Right atrium auricular region (tissue), 2 donors: Measurements from ENCODE around the gene TCF7L2. TPM values are rescaled to one million over a fixed set of nuclear protein-coding genes. Genes with fewer than 3 reads are reported as not detected.

ENCODE experiments used
- DNase-seq: peaks from one replicate; pipeline ENCODE4 v3.0.0-alpha.2; 2019; ENCODE audit warnings: low spot score
- H3K27ac ChIP-seq, 2 donors: fragments of 200-600 bp; sonication (generic); 1 replicate in 1 of 2; 2 replicates in 1 of 2; pipeline ENCODE4 v1.5.1; 2016 to 2019
- H3K27me3 ChIP-seq, 2 donors: fragments of 200-600 bp; sonication (generic); one replicate each; pipeline versions ENCODE4 v1.5.1 to v1.6.0; 2017 to 2019
- H3K36me3 ChIP-seq: fragments of 200-600 bp; sonication (generic); one replicate; pipeline ENCODE4 v1.5.1; 2016
- H3K4me1 ChIP-seq, 2 donors: fragments of 200-600 bp; sonication (generic); one replicate each; pipeline versions ENCODE4 v1.5.1 to v1.6.0; 2017 to 2019
- H3K4me3 ChIP-seq, 2 donors: fragments of 200-600 bp; sonication (generic); 1 replicate in 1 of 2; 2 replicates in 1 of 2; pipeline ENCODE4 v1.5.1; 2017 to 2019; ENCODE audit warnings: mild to moderate bottlenecking in 1 of 2, moderate library complexity in 1 of 2
- H3K9me3 ChIP-seq, 2 donors: fragments of 200-600 bp; sonication (generic); one replicate each; pipeline ENCODE4 v1.5.1; 2019
- CTCF ChIP-seq, 2 donors: fragments of 200-600 bp; sonication (generic); IDR thresholded peaks; one replicate each; pipeline ENCODE4 v1.5.1; 2019; ENCODE audit warnings: antibody characterized with exemption in 2 of 2
- total RNA-seq, 2 donors: library from RNA; depleted of rRNA; stranded (reverse); fragments of >200 nt; gene quantifications; one replicate each; pipeline ENCODE4 v1.1.0, GENCODE V29; 2016

TCF7L2 gene
- total RNA-seq, 2 donors from 2014 or later: 8.5 to 11.3 TPM

- Histone ChIP-seq H3K36me3 (no peaks in the 10 kb centered on the region), H3K9me3 (no peaks in the 10 kb centered on the region), H3K4me1 (peaks cover 0 to 25% of the 10 kb centered on the region in 2 donors), H3K27ac (no peak overlapping the region), H3K27me3 (no peaks in the 10 kb centered on the region), H3K4me3 (no peak overlapping the region)
- no peak for TF ChIP-seq CTCF (IDR thresholded peaks at IDR 0.05)
- no peak for DNase-seq
These were observed 126.9 kb downstream of the TCF7L2 start for GRCh38 chr10:113076949-113077348.

GRCh38 chr10:113078282-113078907, 128.3 kb downstream of the TCF7L2 start:
- Histone ChIP-seq H3K27me3 (no peaks in the 10 kb centered on the region), H3K4me1 (peaks cover 0 to 21% of the 10 kb centered on the region in 2 donors)
- no peak for TF ChIP-seq CTCF (IDR thresholded peaks at IDR 0.05)

GRCh38 chr10:113080061-113080924, 130.2 kb downstream of the TCF7L2 start:
- H3K27ac ChIP-seq: no peak overlapping the region
- H3K4me1 ChIP-seq: peaks cover 0 to 5% of the 10 kb centered on the region in 2 donors
- no peak overlapping the region for H3K4me3 ChIP-seq
- no peak for DNase-seq
- H3K27me3 ChIP-seq: no peaks in the 10 kb centered on the region
- H3K9me3 ChIP-seq: no peaks in the 10 kb centered on the region
- no peak for TF ChIP-seq CTCF (IDR thresholded peaks at IDR 0.05)
- H3K36me3 ChIP-seq: no peaks in the 10 kb centered on the region

More at GRCh38 chr10:113078282-113078907, 128.3 kb downstream of the TCF7L2 start:
- Histone ChIP-seq H3K27ac (no peak overlapping the region), H3K36me3 (no peaks in the 10 kb centered on the region), H3K9me3 (no peaks in the 10 kb centered on the region), H3K4me3 (no peak overlapping the region)
- no peak for DNase-seq

- Histone ChIP-seq H3K27ac (no peak overlapping the region), H3K27me3 (no peaks in the 10 kb centered on the region), H3K9me3 (no peaks in the 10 kb centered on the region), H3K4me1 (peaks cover 0 to 5% of the 10 kb centered on the region in 2 donors), H3K36me3 (no peaks in the 10 kb centered on the region), H3K4me3 (no peak overlapping the region)
- DNase-seq: no peak
- TF ChIP-seq CTCF (IDR thresholded peaks at IDR 0.05): no peak
These were observed 130.8 kb downstream of the TCF7L2 start for GRCh38 chr10:113080925-113081229.

- no peak for DNase-seq
- H3K4me3 ChIP-seq: no peak overlapping the region
- H3K27me3 ChIP-seq: no peaks in the 10 kb centered on the region
- no peaks in the 10 kb centered on the region for H3K9me3 ChIP-seq
- no peaks in the 10 kb centered on the region for H3K36me3 ChIP-seq
- no peak overlapping the region for H3K27ac ChIP-seq
- H3K4me1 ChIP-seq: peaks cover 0 to 13% of the 10 kb centered on the region in 2 donors
- no peak for TF ChIP-seq CTCF (IDR thresholded peaks at IDR 0.05)
These were observed 134.0 kb downstream of the TCF7L2 start for GRCh38 chr10:113084031-113084430.
